ENCODE data around the gene MRPS31.
A peak's percentile ranks its signal among the peaks of the same experiment; 100 is the strongest.
"Not testable (repeated sequence)": the region's sequence is repeated elsewhere in the genome, so short reads cannot be mapped to it uniquely, and the experiment has no call there.

Gene MRPS31

GRCh38 chr13:40758811-40759210 lies 12.2 kb downstream of the MRPS31 start:
- DNase-seq, result no peak

DNA sequence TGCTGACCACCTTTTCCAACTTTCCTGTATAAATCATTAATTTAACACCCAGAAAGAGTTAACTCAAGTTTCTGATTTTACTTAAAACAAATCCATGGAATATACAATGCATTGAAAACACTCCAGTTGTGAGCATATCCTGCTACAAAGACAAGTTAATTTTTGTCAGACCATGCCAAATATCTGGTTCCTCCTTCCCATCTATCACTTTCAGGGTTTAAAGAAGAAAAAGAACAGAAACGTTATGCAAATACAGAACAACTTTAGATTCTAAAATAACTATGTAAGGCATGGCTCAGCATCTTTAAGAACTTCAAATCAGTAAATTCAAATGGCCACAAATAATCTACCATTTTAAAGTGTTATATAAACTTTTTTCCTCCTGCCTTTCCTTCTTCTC lies 14.9 kb downstream of the MRPS31 start:
- DNase-seq, result no peak

DNA sequence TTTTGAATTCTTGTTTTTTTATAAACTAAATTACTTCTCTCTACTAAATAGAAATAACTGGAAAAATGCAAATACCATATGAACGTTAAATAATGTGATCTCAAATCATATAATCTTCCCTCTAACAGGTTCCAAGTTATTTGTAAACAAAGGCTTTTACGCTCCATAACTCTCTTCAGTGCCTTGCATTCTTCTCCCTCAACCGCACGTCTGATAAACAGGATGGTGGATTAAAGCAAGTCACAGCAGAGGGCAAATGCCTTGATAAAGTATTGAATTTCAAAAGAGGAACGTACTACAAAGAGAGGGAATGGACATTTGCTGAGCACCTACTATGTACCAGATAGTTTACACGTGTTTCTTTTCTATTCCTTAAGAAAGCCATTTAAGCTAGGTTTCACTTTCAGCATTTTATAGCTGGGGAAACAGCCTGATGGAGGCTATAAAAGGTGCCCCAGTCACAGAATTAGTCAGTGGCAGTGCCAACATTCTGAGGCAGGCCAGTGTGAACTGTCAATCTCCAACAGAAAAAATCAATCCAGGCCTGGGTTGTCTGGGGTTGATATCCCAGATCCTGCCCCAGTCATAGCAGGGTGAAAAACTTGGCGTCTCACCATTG lies 15.8 kb downstream of the MRPS31 start:
- DNase-seq, result no peak

DNA sequence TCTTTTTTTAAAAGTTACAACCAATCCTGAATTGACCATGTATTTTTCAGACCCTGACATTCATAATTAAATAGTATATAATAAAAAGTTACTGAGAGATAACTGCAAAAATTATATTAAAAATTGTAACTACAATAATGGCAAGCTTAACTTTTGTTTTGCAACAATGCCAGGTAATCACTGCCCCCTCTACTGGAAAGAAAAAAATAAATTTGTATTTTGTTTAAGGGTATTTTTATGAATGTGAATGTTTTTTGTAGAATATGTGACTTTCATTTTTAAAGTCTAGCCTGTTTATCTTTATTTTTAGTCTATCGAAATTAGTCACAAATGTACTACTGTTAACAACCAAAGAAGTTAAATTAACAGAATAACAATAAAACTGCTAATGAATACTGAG lies 21.7 kb downstream of the MRPS31 start:
- DNase-seq, result no peak

DNA sequence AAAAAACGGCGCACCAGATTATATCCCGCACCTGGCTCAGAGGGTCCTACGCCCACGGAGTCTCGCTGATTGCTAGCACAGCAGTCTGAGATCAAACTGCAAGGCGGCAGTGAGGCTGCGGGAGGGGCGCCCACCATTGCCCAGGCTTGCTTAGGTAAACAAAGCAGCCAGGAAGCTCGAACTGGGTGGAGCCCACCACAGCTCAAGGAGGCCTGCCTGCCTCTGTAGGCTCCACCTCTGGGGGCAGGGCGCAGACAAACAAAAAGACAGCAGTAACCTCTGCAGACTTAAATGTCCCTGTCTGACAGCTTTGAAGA lies 35.8 kb downstream of the MRPS31 start:
- DNase-seq, result not testable (repeated sequence)

- not testable (repeated sequence) for DNase-seq
Measured at GRCh38 chr13:40734536-40735231, 36.3 kb downstream of the MRPS31 start.

DNA sequence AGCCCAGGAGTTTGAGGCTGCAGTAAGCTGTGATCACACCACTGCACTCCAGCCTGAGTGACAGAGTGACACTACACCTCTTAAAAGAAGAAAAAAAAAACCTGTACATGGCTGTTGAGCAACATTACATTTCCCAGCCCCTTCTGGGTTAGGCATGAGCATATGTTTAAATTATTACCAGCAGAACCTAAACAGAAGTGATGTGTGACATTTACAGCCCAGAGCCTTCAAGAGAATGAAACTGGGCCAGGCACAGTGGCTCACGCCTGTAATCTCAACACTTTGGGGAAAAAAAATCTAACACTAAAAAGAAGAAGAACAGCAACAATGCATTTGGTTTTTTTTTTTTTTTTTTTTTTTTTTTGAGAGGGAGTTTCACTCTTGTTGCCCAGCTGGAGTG lies 38.3 kb downstream of the MRPS31 start:
- no peak for DNase-seq

DNA sequence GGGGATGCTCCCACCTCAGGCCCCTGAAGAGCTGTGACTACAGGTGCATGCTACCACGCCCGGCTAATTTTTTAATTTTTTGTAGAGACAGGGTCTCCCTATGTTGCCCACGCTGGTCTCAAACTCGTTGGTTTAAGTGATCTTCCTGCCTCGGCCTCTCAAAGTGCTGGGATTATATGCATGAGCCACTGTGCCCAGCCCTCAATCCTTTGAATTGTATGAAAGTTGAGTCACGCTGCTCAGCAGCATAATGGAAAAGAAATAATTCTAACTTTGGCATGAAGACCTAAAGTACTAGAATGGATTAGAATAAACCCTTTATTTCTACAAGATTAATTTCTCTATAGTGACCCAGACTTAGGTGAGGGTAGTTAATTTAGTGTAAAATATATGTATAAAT lies 42.4 kb downstream of the MRPS31 start:
- no peak for DNase-seq

DNA sequence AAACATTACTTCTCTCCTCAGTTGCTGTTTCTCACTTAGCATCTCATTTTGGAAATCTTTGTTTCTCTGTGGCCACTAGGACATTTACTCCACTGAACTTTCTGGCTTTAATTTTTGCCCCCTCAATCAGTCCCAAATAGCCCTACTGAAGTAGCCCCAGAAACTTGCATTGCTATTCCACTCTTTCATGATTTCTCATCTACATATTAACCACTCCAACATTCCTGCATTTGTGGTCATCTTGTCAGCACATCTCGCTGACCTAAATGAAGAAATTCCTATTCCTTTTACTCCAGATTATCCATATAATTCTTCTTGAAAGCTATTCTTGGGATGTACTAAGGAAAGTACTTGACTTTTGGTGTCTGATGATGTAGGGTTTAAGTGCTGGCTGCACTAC lies 56.6 kb downstream of the MRPS31 start:
- not testable (repeated sequence) for DNase-seq

- no peak for DNase-seq
Measured at GRCh38 chr13:40706439-40706838, 64.6 kb downstream of the MRPS31 start.

DNA sequence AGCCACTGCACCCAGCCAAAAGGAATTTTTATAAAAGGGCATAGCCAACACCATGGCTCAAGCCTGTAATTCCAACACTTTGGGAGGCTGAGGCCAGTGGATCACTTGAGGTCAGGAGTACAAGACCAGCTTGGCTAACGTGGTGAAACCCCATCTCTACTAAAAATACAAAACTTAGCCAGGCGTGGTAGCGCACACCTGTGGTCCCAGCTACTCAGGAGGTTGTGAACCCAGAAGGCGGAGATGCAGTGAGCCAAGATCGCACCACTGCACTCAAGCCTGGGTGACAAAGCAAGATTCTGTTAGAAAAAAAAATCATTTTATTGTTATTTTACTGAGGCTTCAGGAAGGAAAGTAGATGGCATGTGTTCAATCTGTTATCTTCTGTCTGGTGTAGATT lies 73.3 kb downstream of the MRPS31 start:
- DNase-seq, result no peak

GRCh38 chr13:40694426-40694825 lies 76.6 kb downstream of the MRPS31 start:
- DNase-seq, result no peak

DNA sequence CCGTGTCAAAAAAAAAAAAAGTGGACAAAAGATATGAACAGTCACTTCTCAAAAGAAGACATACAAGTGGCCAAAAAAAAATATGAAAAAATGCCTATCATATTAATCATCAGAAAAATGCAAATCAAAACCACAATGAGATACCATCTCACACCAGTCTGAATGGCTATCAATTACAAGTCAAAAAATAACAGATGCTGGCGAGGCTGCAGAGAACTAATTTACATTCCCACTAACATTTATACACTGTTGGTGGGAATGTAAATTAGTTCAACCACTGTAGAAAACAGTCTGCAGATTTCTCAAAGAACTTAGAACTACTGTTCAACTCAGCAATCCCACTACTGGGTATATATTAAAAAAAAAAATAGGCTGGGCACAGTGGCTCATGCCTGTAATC lies 78.0 kb downstream of the MRPS31 start:
- no peak for DNase-seq

GRCh38 chr13:40688781-40689180 lies 82.2 kb downstream of the MRPS31 start:
- DNase-seq, result no peak

DNA sequence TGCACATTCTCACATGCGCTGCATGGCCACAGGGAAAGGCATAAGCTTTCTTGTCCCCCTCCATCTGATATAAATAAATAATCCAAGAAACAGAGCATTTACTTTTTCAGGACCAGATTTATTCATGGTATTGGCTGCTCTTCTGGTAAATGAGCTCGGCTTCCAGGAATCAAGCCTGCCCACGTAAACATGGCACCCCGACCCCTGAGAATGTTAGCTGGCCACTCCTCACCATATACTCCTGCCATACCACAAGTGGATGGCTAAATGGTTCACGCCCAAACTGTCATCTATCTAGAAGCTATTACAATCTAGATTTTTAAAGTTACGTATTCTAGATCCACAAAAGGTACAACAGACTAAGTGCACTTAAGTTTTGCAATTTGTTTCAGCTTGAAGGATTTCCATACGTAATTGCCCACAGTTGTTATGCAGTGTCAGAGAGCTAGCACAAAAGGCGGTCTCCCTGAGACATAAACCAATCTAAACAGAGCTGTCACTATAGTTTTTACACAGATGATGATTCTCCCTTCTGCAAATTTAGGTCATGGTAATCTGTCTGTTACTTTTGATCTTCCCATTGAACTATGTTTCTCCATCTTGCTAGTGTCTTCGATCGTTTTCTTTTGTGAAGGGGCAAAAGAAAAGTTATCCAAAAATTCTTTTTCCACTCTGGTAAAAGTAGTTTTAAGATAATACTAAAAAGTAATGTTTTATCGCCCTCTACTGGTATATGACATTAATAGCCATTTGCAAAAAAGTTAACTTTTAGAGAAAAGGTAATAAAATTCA lies 88.3 kb downstream of the MRPS31 start:
- peak; percentile 6 for DNase-seq

DNA sequence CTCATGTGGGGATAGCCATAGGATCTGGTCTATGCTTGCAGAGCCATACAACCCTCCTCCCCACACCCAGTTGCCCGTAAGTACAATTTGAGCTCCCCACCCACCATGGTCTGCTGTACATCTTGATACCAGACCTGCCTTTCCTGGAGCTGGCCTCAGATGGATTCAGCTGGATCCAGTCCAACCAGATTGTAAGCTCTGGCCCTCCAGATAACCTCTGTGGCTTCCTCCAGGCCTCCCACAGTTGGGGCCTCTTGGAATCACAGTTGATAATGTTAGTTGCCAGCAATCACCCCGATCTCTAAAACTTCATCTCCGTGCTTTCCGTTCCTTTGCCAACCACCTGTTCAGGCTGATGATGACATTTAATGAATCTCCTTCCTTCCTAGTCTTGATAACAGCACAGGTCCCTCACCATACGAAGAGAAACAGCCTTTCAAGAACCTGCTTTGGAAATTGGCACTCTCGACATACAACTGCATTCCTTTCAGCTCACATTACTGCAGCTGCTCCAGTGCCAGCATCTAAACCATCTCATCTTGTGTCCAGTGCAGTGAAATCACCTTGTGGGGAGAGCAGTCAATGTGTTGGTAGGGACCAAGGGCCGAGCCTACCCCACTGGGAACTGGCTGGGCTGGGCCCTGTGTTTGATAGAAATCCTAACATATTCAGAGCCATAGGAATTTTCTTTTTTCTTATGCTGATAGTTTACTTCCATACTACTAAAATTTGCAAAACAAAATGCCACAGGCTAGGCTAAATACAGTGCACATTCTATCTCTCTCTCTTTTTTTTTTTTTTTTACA lies 89.4 kb downstream of the MRPS31 start:
- DNase-seq, result no peak

DNA sequence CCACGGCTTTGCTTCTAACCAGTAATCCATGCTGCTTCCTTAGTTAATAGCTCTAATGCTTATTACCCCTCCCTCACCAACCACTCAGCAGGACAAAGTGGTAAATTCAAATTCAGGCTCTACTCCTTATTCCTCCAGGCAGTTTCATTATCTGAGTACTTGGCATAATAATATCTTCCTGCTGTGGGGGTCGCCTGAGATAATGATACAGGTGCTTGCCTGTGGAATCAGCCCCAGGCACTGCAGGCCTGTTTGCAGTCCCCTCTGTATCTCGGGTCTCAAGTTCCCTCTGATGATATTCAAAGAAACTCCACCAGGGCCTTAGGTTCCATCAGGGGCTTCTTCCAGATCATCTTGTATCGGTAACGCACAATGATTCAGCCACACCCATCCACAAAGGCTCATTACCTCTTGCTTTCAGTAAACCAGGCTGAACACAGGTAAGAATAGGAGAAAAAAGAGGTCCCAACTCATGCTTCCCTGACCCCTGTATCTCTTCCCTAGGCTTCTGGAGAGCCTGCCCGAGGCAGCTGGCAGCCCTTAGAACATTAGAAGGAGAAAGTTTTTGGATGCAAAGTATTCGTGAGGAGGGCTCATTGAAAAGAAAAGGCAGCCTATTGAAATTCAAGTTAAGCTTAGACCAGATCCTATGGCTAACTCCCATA lies 90.2 kb downstream of the MRPS31 start:
- no peak for DNase-seq

- no peak for DNase-seq
Measured at GRCh38 chr13:40679480-40679985, 91.5 kb downstream of the MRPS31 start.

Data from NCI-H510A treated with DMSO at 0.1 percent for 48 hours (cell line).